Hepatocyte (in vitro differentiated cells): Measurements from ENCODE around the gene CDK3. TPM values are rescaled to one million over a fixed set of nuclear protein-coding genes. Genes with fewer than 3 reads are reported as not detected.

Experiments
- DNase-seq: peaks from one replicate; pipeline ENCODE4 v3.0.0-alpha.2; 2016; ENCODE audit warnings: low spot score
- H2AFZ ChIP-seq: fragments of 200-600 bp; sonication (generic); 2 replicates; pipeline ENCODE4 v1.6.0; 2016; ENCODE audit warnings: antibody characterized with exemption, mild to moderate bottlenecking
- H3K27ac ChIP-seq: fragments of 200-600 bp; sonication (generic); 2 replicates; pipeline ENCODE4 v1.5.1; 2016; ENCODE audit warnings: mild to moderate bottlenecking
- H3K27me3 ChIP-seq: fragments of 200-600 bp; sonication (generic); 2 replicates; pipeline ENCODE4 v1.6.1; 2016
- H3K36me3 ChIP-seq: fragments of 200-600 bp; sonication (generic); replicated peaks from 2 replicates; pipeline ENCODE4 v1.5.1; 2016; ENCODE audit warnings: low read depth; ENCODE audit not compliant: insufficient read depth
- H3K4me1 ChIP-seq: fragments of 200-600 bp; sonication (generic); 2 replicates; pipeline ENCODE4 v1.5.1; 2016; ENCODE audit warnings: mild to moderate bottlenecking, moderate library complexity; ENCODE audit not compliant: insufficient read depth
- H3K4me2 ChIP-seq: fragments of 200-600 bp; sonication (generic); 2 replicates; pipeline ENCODE4 v1.6.0; 2016
- H3K4me3 ChIP-seq: fragments of 200-600 bp; sonication (generic); 2 replicates; pipeline ENCODE4 v1.5.1; 2016; ENCODE audit warnings: mild to moderate bottlenecking
- H3K79me2 ChIP-seq: fragments of 200-600 bp; sonication (generic); 2 replicates; pipeline ENCODE4 v1.6.0; 2017; ENCODE audit warnings: mild to moderate bottlenecking
- H3K9me2 ChIP-seq: fragments of 200-600 bp; sonication (generic); replicated peaks from 2 replicates; pipeline ENCODE4 v1.6.0; 2017; ENCODE audit warnings: mild to moderate bottlenecking; ENCODE audit not compliant: insufficient read depth
- H3K9me3 ChIP-seq: fragments of 200-600 bp; sonication (generic); 2 replicates; pipeline ENCODE4 v1.5.1; 2016; ENCODE audit warnings: low read depth, mild to moderate bottlenecking
- H4K20me1 ChIP-seq: fragments of 200-600 bp; sonication (generic); 2 replicates; pipeline ENCODE4 v1.6.0; 2016; ENCODE audit warnings: mild to moderate bottlenecking; ENCODE audit not compliant: insufficient read depth, poor library complexity, severe bottlenecking
- EZH2 ChIP-seq: fragments of 200-600 bp; sonication (generic); IDR thresholded peaks from 2 replicates; pipeline ENCODE4 v1.6.1; 2016; ENCODE audit warnings: antibody characterized with exemption, mild to moderate bottlenecking, borderline replicate concordance
- EZH2phosphoT487 ChIP-seq: fragments of 200-600 bp; sonication (generic); IDR thresholded peaks from one replicate; pipeline ENCODE4 v1.6.1; 2018; ENCODE audit warnings: antibody characterized with exemption, mild to moderate bottlenecking, low read depth, moderate library complexity; ENCODE audit not compliant: unreplicated experiment, severe bottlenecking
- WGBS: methylation state at CpG from one replicate; pipeline ENCODE4 v1.1.6; 2016; ENCODE audit warnings: low lambda C conversion rate; ENCODE audit errors: missing lambda C conversion rate; 5-methylcytosine and 5-hydroxymethylcytosine counted together
- polyA plus RNA-seq: library from polyadenylated mRNA; unstranded; fragments of >200 nt; fragmentation: Nextera tagmentation; extraction: Ambion mirVana; gene quantifications from 2 replicates; pipeline ENCODE4 v1.2.1, GENCODE V29; 2016
- total RNA-seq: library from RNA; depleted of rRNA; stranded (reverse); fragments of >200 nt; gene quantifications from 2 replicates; pipeline ENCODE4 v1.2.3, GENCODE V29; 2014
- TF ChIP-seq, protein P1 (sequence below): fragments of 200-600 bp; sonication (generic); IDR thresholded peaks from 2 replicates; pipeline ENCODE4 v1.5.1; 2016; ENCODE audit warnings: antibody characterized with exemption, mild to moderate bottlenecking; ENCODE audit not compliant: poor library complexity

CDK3 gene
- total and polyA plus RNA-seq, 2 experiments from 2014 or later, result 7.8 to 10.6 TPM

DNA sequence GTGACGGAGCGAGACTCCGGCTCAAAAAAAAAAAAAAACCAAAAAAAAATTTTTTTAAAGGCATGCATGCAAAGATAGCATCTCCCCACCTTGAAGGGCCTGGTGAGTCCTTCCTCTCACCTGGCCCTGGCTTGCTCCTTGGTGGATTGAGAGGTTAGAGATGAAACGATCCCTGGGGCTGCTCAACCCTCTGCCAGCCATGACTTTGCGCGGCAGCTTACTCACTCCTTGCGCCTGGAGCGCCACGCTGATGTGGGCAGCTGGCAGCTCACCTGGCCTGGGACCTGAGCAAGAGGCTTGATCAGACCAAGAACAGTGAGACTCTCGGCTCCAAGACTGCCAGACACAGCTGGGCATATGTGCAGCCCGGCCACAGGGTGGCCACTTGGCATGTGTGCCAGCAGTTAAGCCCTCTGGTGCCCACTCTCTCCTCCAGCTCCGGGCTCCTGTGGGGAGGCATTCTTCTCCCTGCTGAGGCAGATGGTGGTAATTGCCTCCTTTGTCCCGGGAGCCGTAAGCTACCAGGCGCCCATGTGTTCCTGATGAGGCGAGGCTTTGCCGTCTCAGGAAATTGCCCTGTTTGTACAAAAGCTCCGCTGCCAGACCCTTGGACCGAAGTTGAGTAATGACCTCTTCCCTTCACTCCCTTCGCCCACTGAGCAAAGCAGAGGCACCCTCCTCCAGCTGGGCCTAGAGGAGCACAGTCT, 31.6 kb downstream of the CDK3 start:
- TF ChIP-seq, protein P1, sequence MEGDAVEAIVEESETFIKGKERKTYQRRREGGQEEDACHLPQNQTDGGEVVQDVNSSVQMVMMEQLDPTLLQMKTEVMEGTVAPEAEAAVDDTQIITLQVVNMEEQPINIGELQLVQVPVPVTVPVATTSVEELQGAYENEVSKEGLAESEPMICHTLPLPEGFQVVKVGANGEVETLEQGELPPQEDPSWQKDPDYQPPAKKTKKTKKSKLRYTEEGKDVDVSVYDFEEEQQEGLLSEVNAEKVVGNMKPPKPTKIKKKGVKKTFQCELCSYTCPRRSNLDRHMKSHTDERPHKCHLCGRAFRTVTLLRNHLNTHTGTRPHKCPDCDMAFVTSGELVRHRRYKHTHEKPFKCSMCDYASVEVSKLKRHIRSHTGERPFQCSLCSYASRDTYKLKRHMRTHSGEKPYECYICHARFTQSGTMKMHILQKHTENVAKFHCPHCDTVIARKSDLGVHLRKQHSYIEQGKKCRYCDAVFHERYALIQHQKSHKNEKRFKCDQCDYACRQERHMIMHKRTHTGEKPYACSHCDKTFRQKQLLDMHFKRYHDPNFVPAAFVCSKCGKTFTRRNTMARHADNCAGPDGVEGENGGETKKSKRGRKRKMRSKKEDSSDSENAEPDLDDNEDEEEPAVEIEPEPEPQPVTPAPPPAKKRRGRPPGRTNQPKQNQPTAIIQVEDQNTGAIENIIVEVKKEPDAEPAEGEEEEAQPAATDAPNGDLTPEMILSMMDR, result no peak
- TF ChIP-seq EZH2 (no peak), EZH2phosphoT487 (no peak)
- H3K4me2 ChIP-seq, result no peak overlapping the region
- no peak for DNase-seq
- H3K36me3 ChIP-seq, result no peaks in the 10 kb centered on the region
- no peaks in the 10 kb centered on the region for H3K79me2 ChIP-seq
- no peaks in the 10 kb centered on the region for H3K9me2 ChIP-seq
- no peaks in the 10 kb centered on the region for H3K27me3 ChIP-seq
- H3K4me3 ChIP-seq, result no peak overlapping the region
- 87% methylated on average over 20 of the region's 20 CpGs for WGBS
- H3K27ac ChIP-seq, result no peak overlapping the region
- no peaks in the 10 kb centered on the region for H3K9me3 ChIP-seq
- peaks cover 16% of the 10 kb centered on the region for H3K4me1 ChIP-seq
- no peak overlapping the region for H2AFZ ChIP-seq
- H4K20me1 ChIP-seq, result no peaks in the 10 kb centered on the region

DNA sequence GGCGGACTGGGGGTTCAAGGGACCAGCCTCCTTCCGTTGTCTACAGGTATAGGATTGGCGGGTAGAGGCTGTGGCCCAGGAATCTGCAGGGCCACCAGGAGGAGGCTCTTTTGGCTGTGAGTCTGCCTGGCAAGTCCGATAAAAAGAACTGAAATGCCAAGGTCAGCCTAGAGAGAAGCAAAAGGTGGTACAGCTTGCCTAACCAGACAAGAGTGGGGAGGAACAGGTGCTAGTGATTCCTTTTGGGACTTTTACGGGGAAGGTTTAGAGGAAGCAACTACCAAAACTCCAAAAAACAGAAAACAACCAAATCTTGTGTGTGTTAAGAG, 32.1 kb downstream of the CDK3 start:
- Histone ChIP-seq H3K9me3 (no peaks in the 10 kb centered on the region), H4K20me1 (no peaks in the 10 kb centered on the region), H3K9me2 (no peaks in the 10 kb centered on the region), H3K4me2 (no peak overlapping the region), H3K27ac (no peak overlapping the region), H2AFZ (no peak overlapping the region), H3K4me1 (peaks cover 16% of the 10 kb centered on the region), H3K36me3 (no peaks in the 10 kb centered on the region), H3K27me3 (no peaks in the 10 kb centered on the region), H3K4me3 (no peak overlapping the region), H3K79me2 (no peaks in the 10 kb centered on the region)
- TF ChIP-seq, protein P1, result no peak
- TF ChIP-seq EZH2 (no peak), EZH2phosphoT487 (no peak)
- no peak for DNase-seq
- 93% methylated on average over 5 of the region's 5 CpGs for WGBS

DNA sequence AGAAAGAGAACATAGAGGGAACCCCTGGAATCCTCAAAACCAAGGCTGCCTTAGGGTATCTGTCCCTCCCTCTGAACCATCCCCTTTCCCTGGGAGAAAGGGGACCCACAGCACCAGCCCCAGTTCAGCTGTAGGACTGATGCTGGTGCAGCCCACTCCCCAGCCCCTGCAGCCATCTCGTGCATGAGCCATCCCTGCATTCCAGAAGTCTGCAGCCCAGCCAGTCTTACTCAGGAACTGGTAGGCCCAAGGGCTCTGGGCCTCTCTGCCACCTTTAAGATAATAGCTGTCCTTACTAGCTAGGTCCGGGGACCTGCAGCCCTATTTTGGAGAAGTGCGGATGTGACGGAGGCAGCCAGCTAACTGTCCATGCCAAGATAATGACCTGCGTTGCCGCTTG, 32.5 kb downstream of the CDK3 start:
- H3K4me1 ChIP-seq, result peaks cover 16% of the 10 kb centered on the region
- no peaks in the 10 kb centered on the region for H3K9me2 ChIP-seq
- no peak overlapping the region for H3K4me2 ChIP-seq
- no peak overlapping the region for H2AFZ ChIP-seq
- no peak overlapping the region for H3K27ac ChIP-seq
- no peak for TF ChIP-seq EZH2
- TF ChIP-seq, protein P1, result no peak
- TF ChIP-seq EZH2phosphoT487, result no peak
- no peaks in the 10 kb centered on the region for H3K9me3 ChIP-seq
- WGBS, result 96% methylated on average over 6 of the region's 6 CpGs
- no peaks in the 10 kb centered on the region for H3K36me3 ChIP-seq
- no peak overlapping the region for H3K4me3 ChIP-seq
- H3K79me2 ChIP-seq, result no peaks in the 10 kb centered on the region
- DNase-seq, result no peak
- H3K27me3 ChIP-seq, result no peaks in the 10 kb centered on the region
- H4K20me1 ChIP-seq, result no peaks in the 10 kb centered on the region
